ENCODE measurements around the gene TMEM233. TPM values are rescaled to one million over a fixed set of nuclear protein-coding genes. Genes with fewer than 3 reads are reported as not detected.
"Not testable (repeated sequence)": the region's sequence is repeated elsewhere in the genome, so short reads cannot be mapped to it uniquely, and the experiment has no call there.

The TMEM233 gene
- total and polyA plus RNA-seq, 4 donors, result 0.13 to 0.80 (median 0.31) TPM

GRCh38 chr12:119615518-119616475 is 22.2 kb downstream of the TMEM233 start:
- H3K4me1 ChIP-seq (ENCODE audit: control insufficient read depth in 5 of 5, insufficient read depth in 5 of 5, low read length in 5 of 5), result no peaks in the 10 kb centered on the region
- no peak for DNase-seq
- no peak for ATAC-seq (ENCODE audit: insufficient read depth, low FRiP score)
- no peaks in the 10 kb centered on the region for H3K9me3 ChIP-seq (ENCODE audit: control insufficient read depth in 4 of 4, insufficient read depth in 3 of 4, low read length in 3 of 4)
- no peaks in the 10 kb centered on the region for H3K36me3 ChIP-seq (ENCODE audit: control insufficient read depth in 4 of 4, insufficient read depth in 4 of 4, low read length in 4 of 4)
- WGBS, 2 donors, result 81 to 91% methylated on average over 9 of the region's 9 CpGs
- H3K9ac ChIP-seq (ENCODE audit: insufficient read depth in 1 of 2, low read length in 2 of 2), result no peak overlapping the region
- no peak overlapping the region for H3K27ac ChIP-seq (ENCODE audit: low read depth in 1 of 2, low read length in 1 of 2)
- no peaks in the 10 kb centered on the region for H3K27me3 ChIP-seq (ENCODE audit: control insufficient read depth in 3 of 3, insufficient read depth in 3 of 3, low read length in 2 of 3)
- TF ChIP-seq CTCF (IDR thresholded peaks at IDR 0.05; ENCODE audit: control extremely low read depth, extremely low read depth), result no peak
- no peak overlapping the region for H3K4me3 ChIP-seq

- H3K27ac ChIP-seq (ENCODE audit: low read depth in 1 of 2, low read length in 1 of 2); H3K27me3 ChIP-seq (ENCODE audit: control insufficient read depth in 3 of 3, insufficient read depth in 3 of 3, low read length in 2 of 3); H3K4me3 ChIP-seq; DNase-seq; H3K9ac ChIP-seq (ENCODE audit: insufficient read depth in 1 of 2, low read length in 2 of 2); H3K9me3 ChIP-seq (ENCODE audit: control insufficient read depth in 4 of 4, insufficient read depth in 3 of 4, low read length in 3 of 4); H3K36me3 ChIP-seq (ENCODE audit: control insufficient read depth in 4 of 4, insufficient read depth in 4 of 4, low read length in 4 of 4); ATAC-seq (ENCODE audit: insufficient read depth, low FRiP score); H3K4me1 ChIP-seq (ENCODE audit: control insufficient read depth in 5 of 5, insufficient read depth in 5 of 5, low read length in 5 of 5): not testable (repeated sequence)
- 96 to 100% methylated on average over 1 of the region's 1 CpG for WGBS, 2 donors
Observed at GRCh38 chr12:119618328-119618896, 24.8 kb downstream of the TMEM233 start.

GRCh38 chr12:119620490-119620889 is 26.9 kb downstream of the TMEM233 start:
- Histone ChIP-seq H3K36me3 (ENCODE audit: control insufficient read depth in 4 of 4, insufficient read depth in 4 of 4, low read length in 4 of 4) (no peaks in the 10 kb centered on the region), H3K4me1 (ENCODE audit: control insufficient read depth in 5 of 5, insufficient read depth in 5 of 5, low read length in 5 of 5) (no peaks in the 10 kb centered on the region), H3K9me3 (ENCODE audit: control insufficient read depth in 4 of 4, insufficient read depth in 3 of 4, low read length in 3 of 4) (no peaks in the 10 kb centered on the region), H3K9ac (ENCODE audit: insufficient read depth in 1 of 2, low read length in 2 of 2) (no peak overlapping the region), H3K27me3 (ENCODE audit: control insufficient read depth in 3 of 3, insufficient read depth in 3 of 3, low read length in 2 of 3) (no peaks in the 10 kb centered on the region), H3K27ac (ENCODE audit: low read depth in 1 of 2, low read length in 1 of 2) (no peak overlapping the region), H3K4me3 (no peak overlapping the region)
- ATAC-seq (ENCODE audit: insufficient read depth, low FRiP score) (no peak), DNase-seq (no peak)
- WGBS, 2 donors, result 29 to 30% methylated on average over 1 of the region's 1 CpG
- TF ChIP-seq CTCF (IDR thresholded peaks at IDR 0.05; ENCODE audit: control extremely low read depth, extremely low read depth), result no peak

GRCh38 chr12:119621878-119622277 is 28.3 kb downstream of the TMEM233 start:
- no peak for DNase-seq
- Histone ChIP-seq H3K36me3 (ENCODE audit: control insufficient read depth in 4 of 4, insufficient read depth in 4 of 4, low read length in 4 of 4) (no peaks in the 10 kb centered on the region), H3K9ac (ENCODE audit: insufficient read depth in 1 of 2, low read length in 2 of 2) (no peak overlapping the region), H3K4me3 (no peak overlapping the region), H3K27ac (ENCODE audit: low read depth in 1 of 2, low read length in 1 of 2) (no peak overlapping the region), H3K27me3 (ENCODE audit: control insufficient read depth in 3 of 3, insufficient read depth in 3 of 3, low read length in 2 of 3) (no peaks in the 10 kb centered on the region), H3K4me1 (ENCODE audit: control insufficient read depth in 5 of 5, insufficient read depth in 5 of 5, low read length in 5 of 5) (no peaks in the 10 kb centered on the region), H3K9me3 (ENCODE audit: control insufficient read depth in 4 of 4, insufficient read depth in 3 of 4, low read length in 3 of 4) (no peaks in the 10 kb centered on the region)
- no peak for ATAC-seq (ENCODE audit: insufficient read depth, low FRiP score)
- 51 to 55% methylated on average over 2 of the region's 2 CpGs for WGBS, 2 donors
- TF ChIP-seq CTCF (IDR thresholded peaks at IDR 0.05; ENCODE audit: control extremely low read depth, extremely low read depth), result no peak
